GM18858 (cell line): ENCODE results near the gene CARD14.
"Not testable (repeated sequence)": the region's sequence is repeated elsewhere in the genome, so short reads cannot be mapped to it uniquely, and the experiment has no call there.

Experiments used
- ATAC-seq: cut with Tn5 transposase; IDR thresholded peaks from one replicate; pipeline ENCODE4 v1.9.1; 2021; ENCODE audit not compliant: unreplicated experiment

The CARD14 gene

DNA sequence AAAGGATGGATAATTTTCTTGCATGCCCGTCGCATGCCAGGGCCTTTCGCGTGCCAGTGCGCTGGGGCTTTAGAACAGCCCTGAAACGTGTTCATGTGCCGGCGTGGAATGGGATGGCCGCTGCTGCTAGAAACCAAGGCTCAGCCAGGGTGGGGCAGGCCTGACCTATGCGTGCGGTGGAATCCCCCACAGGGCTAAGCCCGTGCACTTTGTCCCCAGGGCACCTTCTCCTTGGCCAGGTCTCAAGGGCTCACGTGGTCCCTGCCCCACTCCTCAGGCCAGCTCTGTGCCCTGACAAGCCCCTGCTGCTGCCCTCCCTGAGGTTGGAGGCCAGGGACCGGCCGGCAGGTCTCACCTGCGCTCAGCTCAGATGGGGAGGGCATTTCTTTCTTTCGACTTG, 77.7 kb downstream of the CARD14 start:
- no peak for ATAC-seq

DNA sequence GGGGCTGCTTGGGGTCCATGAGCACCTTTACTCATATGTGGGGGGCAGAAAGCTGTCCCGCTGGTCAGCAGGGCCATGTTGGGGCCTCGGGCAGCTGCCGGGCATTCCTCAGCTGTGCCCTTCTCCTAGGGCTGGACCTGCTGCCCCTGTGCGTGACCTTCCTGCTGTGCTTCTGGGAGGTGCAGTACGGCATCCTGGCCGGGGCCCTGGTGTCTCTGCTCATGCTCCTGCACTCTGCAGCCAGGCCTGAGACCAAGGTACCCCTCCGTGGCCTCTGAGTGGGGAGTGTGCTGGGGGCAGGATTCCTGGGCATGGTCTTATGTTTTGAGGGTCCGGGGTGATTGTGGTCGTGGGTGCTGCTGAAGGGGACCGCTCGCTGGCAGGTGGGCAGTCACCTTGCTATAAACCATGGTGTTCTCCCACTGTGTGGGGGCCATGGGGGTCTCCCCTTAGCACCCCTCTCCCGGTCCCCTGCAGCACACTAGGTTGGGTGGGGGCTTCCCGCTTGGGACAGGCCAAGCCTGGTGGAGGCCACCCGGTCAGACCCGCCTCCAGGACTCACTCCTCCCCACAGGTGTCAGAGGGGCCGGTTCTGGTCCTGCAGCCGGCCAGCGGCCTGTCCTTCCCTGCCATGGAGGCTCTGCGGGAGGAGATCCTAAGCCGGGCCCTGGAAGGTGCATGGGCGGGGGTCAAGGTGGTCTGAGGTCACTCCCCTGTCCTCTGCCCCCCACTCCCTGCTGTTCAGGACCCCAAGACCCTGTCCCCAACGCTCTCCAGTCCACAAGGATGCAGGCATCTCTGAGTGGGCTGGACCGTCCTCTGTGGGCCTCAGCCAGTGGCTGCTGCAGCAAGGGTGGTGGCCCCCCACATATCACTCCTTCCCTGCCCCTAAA, 78.4 kb downstream of the CARD14 start:
- ATAC-seq = no peak

DNA sequence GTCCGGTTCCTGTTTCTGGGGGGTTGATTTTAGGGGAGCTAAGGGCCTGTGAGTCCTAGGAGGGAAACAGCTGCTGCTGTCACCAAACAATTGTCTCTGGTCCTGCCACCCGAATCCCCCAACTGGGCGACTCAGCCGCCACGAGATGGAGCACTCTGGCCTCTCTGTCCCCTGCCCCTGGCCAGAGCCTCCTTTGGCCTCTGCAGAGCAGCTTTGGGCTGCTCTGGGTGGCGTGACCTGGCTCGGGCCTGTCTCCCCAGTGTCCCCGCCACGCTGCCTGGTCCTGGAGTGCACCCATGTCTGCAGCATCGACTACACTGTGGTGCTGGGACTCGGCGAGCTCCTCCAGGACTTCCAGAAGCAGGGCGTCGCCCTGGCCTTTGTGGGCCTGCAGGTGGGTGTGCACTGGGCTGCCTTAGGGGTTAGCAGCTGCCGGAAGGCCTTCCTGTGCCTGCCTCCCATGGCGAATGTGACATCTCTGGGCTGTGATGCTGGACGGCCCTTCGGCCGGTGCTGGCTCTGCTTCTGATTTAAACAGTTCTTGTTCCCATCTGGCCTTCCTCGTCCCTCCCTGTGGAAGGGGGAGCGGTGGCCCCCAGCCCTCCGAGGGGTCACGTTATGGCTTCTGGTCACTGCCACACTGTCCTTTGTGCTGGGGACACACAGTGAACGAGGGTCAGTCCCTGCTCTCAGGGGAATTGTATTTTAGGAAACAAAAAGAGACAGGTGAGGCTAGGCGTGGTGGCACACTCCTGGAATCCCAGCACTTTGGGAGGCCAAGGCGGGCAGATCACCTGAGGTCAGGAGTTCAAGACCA, 79.3 kb downstream of the CARD14 start:
- ATAC-seq = no peak

DNA sequence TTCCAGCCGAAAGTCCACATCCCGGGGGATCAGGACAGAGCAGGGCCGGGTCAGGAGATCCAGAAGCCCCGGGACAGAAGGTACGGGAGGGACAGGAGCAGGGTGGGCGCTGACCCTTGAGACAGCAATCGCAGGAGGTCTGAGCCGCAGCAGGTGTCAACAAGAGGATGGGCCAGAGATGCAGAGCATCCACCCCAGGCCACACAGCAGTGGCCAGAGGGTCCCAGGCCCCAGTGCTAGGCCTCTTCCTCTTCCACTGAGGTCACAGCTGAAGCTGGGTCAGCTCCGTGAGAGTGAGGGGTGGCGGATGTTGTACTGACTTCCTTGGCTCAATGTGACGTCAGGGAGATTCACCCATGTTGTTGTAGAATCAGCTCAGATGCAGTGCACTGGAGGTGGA, 82.1 kb downstream of the CARD14 start:
- no peak for ATAC-seq

DNA sequence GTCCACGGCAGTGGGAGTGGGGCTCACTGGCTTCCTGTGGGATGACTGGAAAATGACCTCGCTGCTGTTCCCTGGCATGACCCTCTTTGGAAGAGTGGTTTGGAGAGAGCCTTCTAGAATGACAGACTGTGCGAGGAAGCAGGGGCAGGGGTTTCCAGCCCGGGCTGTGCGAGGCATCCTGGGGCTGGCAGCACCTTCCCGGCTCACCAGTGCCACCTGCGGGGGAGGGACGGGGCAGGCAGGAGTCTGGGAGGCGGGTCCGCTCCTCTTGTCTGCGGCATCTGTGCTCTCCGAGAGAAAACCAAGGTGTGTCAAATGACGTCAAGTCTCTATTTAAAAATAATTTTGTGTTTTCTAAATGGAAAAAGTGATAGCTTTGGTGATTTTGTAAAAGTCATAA, 83.0 kb downstream of the CARD14 start:
- no peak for ATAC-seq

DNA sequence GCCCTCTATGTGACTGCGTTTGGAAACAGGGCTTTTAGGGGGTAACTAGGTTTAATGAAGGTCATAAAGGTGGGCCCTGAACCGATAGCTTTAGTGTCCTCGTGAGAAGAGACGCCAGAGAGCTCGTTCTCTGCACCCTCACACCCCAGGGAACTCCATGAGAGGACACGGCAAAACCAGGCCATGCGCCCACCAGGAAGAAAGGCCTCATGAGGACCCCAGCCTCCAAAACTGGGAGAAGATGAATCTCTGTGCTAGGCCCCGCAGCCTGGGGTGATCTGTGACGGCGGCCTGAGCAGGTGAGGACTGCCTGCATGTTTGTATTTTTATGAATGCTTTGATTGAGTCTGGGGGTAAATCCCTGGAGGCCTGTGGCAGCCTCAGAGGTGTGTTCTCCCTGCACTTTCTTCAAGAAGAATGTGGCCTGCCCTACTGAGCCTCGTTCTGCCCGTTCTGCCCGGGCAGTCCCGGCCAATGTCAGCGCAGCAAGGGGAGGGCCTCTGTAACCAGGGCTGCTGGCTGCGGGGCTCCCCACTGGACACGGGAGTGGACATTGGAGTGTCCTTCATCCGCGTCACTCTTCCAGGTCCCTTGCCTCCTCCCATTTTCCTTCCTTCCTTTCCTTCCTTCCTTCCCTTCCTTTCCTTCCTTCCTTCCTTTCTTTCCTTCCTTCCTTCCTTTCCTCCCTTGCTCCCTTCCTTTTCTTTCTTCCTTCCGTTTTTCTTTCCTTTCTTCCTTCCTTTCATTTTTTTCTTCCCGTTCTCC, 84.0 kb downstream of the CARD14 start:
- no peak for ATAC-seq

DNA sequence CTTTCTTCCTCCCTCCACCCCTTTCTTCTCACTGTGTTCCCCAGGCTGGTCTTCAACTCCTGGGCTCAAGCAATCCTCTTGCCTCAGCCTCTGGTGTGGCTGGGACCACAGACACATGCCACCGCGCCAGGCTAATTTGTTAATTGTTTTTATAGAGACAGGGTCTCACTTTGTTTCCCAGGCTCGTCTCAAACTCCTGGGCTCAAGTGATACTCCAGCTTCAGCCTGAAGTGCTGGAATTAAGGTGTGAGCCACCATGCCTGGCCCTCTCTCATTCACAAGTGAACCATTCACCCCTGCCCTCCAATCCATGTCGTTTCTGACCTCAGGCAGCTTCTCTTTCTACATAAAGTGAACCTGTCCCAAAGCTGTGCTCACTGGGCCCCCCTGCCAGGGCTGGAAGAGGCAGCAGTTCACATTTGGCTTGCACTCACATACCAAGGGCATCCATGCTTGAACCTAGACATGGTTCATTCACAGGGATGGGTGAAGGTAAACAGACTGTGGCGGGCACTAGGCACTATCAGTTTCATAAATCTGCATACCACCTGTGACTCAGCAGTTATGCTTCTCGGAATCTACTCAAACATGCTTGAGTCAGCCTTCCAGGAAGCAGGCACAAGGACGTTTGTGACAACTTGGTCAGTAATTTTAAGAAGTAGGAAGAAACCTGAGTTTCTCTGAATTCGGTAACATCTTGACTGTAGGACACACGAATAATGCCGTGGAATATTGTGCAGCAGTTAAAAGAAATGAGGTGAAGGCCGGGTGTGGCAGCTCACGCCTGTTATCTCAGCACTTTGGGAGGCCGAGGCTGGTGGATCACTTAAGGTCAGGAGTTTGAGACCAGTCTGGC, 84.8 kb downstream of the CARD14 start:
- ATAC-seq = no peak

DNA sequence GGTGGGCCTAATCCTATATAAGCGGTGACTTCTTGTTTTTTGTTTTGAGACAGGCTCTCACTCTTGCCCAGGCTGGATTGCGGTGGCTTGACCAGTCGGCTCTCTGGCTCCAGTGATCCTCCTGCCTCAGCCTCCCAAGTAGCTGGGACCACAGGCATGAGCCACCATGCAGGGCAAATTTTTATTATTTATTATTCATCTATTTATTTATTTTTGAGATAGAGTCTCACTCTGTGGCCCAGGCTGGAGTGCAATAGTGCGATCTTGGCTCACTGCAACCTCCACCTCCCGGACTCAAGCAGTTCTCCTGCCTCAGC, 86.2 kb downstream of the CARD14 start:
- no peak for ATAC-seq

DNA sequence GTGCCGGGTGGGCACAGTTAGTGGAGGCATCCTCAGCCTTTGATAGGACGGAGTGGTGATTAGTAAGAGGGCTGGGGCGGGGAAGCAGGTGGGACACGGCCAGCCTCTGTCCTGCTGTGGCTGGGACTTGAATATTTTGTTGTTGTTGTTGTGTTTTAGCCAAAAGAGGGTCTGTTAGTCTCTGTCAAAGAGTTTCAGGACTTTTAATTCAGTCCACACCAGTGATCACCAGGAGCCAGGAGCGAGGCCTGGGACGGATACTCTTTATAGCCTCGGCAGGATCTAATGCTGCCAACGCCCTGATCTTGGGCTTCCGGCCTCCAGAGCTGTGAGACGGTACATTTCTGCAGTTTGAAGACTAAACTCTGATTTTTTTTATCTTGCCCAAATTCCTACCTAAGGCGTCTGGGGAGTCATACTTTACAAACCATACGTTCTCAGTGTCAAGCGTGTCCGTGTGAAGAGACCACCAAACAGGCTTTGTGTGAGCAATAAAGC, 87.9 kb downstream of the CARD14 start:
- ATAC-seq = no peak

DNA sequence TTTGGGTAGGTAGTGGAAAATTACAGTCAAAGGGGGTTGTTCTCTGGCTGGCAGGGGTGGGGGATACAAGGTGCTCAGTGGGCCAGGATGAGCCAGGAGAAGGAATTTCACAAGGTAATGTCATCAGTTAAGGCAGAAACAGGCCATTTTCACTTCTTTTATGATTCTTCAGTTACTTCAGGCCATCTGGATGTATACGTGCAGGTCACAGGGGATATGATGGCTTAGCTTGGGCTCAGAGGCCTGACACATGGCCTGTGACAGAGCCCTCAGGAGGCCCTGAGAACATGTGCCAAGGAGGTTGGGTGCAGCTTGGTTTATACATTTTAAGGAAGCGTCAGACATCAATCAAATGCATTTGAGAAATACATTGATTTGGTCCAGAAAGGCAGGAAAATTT, 88.5 kb downstream of the CARD14 start:
- not testable (repeated sequence) for ATAC-seq
